Stimulated activated CD8-positive, alpha-beta memory T cell treated with anti-CD3 and anti-CD28 coated beads, Interleukin-12 subunit alpha, Interleukin-12 subunit beta, amount 100 ng/mL, for 24 hours (primary cell): ENCODE measurements around the gene CYP11A1.

Experiments used
- DNase-seq: peaks from one replicate; pipeline ENCODE4 v3.0.0-alpha.2; 2020; ENCODE audit errors: extremely low read depth

CYP11A1 gene

GRCh38 chr15:74322558-74323180 is 44.8 kb downstream of the CYP11A1 start:
- peak; percentile 25 for DNase-seq

GRCh38 chr15:74320352-74321247 is 46.8 kb downstream of the CYP11A1 start:
- DNase-seq, result no peak

GRCh38 chr15:74319596-74320351 is 47.7 kb downstream of the CYP11A1 start:
- DNase-seq, result no peak

DNA sequence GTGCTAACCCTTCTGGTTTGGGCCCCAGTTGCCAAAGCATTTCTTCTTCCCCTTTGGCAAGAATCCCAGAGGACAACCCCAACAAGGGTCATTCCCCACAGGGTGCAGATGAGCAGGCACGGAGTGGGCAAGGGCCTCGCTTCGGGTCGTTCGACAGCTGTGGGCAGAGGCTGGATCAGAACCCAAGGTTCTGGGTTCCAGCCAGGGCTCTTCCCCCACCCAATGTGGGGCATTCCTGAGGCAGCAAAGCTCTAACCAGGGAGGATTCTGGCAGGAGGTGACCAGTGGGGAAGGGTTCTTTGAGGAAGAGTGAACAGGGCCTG is 48.3 kb downstream of the CYP11A1 start:
- no peak for DNase-seq

DNA sequence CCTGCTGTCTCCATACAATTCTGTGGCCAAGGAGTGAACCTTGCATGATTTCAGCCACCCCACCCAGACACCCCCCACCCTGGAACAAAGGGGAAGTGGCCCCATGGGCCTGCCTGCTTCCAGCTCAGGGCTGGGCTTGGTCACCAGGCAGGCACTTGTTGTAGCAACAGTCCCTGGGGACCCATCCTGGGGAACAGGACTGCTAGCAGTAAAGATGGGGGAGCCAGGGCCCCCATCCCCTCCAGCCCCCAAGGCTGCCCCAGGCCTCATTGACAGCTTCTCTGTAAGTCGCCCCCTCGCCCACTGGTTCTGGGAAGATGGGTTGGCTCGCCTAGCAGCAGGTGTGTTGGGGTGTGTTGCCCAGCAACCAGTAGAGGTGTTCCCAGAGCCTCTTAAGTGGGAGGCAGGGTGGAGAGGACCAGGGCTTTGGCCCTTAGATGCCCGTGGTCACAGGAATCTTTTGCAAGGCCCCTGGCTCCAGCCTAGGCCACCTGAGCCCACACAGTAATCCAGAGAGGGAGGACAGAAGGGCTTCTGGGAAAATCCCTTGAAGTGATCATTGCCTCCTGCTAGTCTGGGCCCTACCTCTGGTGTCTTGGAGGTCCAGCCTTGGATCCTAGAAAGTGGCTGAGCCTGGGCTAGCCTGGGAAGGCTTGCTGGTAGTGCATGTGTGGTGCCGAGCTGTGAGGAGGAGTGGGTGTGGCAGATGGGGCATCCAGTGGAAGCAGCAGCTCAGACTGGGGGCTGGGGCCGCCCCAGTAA is 48.9 kb downstream of the CYP11A1 start:
- DNase-seq, result no peak

GRCh38 chr15:74317820-74318375 is 49.5 kb downstream of the CYP11A1 start:
- no peak for DNase-seq

DNA sequence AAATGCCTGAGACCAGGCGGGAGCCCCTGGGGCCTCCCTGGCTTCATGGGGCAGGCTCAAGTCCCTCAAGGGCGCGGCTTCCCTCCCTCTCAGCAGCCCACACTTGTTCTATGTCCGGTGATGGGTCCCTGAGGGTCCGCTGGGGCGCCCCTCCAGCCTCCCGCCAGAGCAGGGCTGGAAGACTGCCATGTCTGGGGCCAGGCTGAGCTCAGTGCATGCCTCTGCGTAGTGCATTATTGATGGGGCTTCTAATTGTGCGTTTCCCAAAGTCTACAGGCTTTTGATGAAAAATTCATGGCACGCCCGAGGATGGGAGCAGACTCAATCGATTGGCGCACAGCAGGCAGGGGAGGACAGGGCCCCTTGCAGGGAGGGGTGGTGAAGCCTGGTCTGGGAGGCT is 51.3 kb downstream of the CYP11A1 start:
- no peak for DNase-seq

- no peak for DNase-seq
Measured at GRCh38 chr15:74315626-74316025, 51.8 kb downstream of the CYP11A1 start.

DNA sequence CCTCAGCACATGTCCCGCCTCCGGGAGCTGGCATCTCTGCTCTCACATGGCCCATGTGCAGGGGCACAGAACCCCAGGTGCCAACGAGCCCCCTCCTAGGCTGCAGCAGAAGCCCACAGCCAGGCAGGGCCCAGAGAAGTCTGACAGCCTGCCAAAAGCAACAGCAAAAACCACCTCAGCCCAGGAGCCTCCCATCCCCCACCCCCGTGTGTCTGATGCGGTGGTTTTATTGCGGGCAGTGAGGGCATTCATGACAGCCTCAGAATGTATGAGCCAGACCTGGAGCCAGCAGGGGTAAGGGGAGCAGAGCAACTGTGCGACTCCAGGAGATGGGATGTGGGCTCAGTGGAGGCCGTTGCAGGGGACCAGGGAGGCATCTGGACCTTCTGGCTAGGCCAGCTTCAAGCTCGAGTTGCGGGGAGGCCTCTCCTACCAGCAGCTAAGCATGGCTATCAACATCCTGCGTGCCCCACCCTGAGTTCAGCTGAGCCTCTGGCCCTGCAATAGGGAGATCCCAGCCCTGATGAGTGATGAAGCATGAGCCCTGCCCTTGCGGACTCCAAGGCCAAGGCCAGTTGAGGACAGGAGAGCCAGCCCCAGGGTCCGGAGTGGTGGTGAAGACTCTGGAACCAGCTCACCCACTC is 52.5 kb downstream of the CYP11A1 start:
- no peak for DNase-seq

DNA sequence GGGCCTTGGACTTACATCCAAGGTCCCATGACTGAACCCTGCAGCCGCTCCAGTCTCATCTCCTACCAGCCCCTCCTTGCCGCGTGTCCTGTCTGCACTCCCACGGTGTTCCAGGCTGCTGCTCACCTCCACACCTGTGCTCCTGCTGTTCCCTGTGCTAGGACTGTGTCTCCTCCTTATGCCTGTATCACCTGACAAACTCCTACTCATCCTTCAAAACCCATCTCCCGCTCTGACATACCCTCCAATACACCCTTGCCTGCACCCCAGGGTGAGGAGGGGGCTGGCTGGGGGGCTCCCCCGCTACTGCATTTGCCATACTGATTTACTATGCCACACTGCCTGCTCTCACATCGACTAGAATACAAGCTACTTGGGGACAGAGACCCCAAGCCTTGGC is 53.6 kb downstream of the CYP11A1 start:
- no peak for DNase-seq

- no peak for DNase-seq
Measured at GRCh38 chr15:74312445-74313007, 54.9 kb downstream of the CYP11A1 start.

DNA sequence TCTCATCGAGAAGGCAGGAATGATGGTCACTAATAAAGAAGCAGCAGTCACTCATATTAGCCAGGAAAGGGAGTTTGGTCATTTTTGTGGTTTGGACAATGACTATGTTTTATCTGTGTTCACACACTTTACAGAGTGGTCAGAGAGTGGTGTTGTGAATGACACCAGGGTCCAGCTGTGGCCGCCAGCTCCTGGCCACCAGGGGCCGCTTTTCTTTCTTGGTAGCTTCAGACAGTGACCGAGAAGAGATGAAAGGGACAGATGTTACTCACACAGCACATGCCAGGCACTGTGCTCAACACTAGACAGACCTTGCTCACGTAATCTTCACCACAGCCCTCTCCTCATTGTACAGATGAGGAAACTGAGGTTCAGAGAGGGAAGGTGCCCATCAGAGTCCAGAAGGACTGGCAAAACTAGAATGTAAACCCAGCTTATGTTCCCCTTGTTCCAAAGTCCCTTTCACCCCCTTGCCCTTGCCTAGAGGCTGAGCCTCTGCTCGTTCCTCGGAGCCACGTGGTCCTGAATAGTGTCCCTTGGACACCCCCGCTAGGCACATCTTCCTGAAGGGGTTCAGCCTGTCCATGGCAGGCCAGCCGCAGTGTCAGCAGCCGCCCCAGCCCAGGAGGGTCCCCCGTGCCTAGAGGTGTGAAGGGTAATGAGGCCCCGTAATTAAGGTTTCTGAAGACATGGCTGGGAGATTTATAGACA is 55.6 kb downstream of the CYP11A1 start:
- DNase-seq, result no peak

- no peak for DNase-seq
Measured at GRCh38 chr15:74307827-74308811, 59.3 kb downstream of the CYP11A1 start.

DNA sequence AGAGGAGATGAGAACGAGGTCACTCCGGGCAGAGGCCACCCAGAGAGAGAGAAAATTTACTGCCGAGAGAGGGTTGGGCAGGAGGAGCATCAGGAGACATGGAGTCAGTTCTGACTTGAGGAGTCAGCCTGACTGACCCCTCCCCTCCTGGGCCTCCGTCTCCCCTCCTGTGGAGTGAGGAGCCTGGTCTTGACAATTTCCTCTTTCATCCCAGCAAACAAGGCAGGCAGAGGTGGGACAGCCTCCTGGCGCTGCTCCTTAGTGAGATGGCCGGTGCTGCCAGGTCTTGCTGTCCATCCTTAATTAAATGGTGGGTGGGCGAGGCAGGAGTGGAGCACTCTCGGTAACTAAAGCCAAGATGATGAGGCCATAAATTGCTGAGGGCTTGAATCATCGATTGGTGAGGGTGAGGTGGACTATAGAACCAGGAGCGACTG is 60.6 kb downstream of the CYP11A1 start:
- no peak for DNase-seq

DNA sequence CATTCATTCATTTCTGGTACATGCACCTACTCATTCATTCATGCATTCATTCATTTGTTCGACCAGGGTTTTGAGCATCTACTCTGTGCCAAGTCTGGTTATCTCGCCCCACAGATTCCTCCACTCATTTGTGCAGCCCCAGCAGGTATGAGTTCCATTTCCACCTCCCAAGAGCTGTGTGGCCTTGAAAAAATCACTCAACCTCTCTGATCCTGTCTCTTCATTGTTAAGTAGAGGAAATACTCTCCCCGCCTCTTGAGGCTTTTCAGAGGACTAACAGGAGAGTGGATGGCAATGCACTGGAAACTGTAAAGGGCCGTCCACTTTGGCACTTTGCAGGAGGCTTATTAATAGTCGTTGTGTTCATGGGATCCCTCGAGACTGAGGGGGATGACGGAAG is 61.8 kb downstream of the CYP11A1 start:
- DNase-seq, result no peak

DNA sequence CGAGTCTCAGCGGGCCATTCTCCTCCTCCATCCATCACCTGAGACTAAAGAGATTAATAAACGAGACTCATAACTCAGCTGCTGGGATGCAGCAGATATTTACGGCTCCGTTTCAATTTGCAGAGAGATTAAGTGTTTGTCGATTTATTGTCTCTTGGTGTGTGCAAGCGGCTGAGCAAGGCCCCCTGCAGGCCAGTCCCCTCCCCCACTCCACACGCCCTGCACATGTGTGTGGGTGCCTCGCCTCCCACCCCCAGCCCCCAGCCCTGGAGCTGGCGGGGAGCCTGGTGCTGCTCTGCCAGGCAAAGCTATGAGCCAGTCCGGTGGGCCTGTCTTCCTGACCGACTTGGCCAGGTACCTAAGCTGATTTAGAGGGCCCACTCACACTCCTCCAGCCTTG is 63.0 kb downstream of the CYP11A1 start:
- no peak for DNase-seq

DNA sequence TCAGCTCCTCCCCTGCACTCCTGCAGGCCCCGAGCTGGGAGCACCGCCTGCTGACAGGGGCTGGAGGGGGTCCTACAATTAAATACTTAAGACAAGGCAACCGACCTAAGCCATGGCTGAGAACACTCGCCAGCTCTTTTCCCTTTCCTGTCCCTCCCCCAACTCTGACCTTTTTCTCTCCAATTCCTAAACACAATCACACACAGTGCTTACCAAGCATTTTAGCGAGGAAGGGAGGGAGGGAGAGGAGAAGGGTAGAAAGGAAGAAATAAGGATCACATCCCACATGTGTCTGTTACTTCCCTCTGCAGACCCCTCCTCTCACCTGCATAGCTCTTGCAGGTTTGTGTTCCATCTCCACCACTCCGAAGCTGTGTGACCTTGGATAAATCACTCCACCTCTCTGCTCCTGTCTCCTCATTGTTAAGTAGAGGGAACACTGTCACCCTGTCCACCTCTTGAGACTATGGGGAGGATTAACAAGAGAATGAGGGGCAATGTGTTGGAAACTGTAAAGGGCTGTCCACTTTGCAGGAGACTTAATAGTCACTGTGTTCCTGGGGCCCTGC is 63.6 kb downstream of the CYP11A1 start:
- no peak for DNase-seq

- DNase-seq, result no peak
Measured at GRCh38 chr15:74302821-74303359, 64.6 kb downstream of the CYP11A1 start.
